ENCODE data around the gene CYP3A4.
"Not testable (repeated sequence)": the region's sequence is repeated elsewhere in the genome, so short reads cannot be mapped to it uniquely, and the experiment has no call there.

The CYP3A4 gene

GRCh38 chr7:99798972-99799371 is 15.0 kb upstream of the CYP3A4 start:
- Histone ChIP-seq H3K79me2 (ENCODE audit: control insufficient read depth, low read length) (no peaks in the 10 kb centered on the region), H3K9me3 (ENCODE audit: control insufficient read depth, insufficient read depth, low read length) (no peaks in the 10 kb centered on the region), H3K27ac (ENCODE audit: low read depth, low read length) (no peak overlapping the region), H4K20me1 (ENCODE audit: control insufficient read depth, insufficient read depth, low read depth, low read length) (no peaks in the 10 kb centered on the region), H3K4me3 (ENCODE audit: low read length) (no peak overlapping the region), H3K9me2 (replicated peaks; ENCODE audit: control insufficient read depth, low read length) (no peaks in the 10 kb centered on the region), H3K36me3 (ENCODE audit: control insufficient read depth, low read length) (no peaks in the 10 kb centered on the region), H3F3A (ENCODE audit: control insufficient read depth, insufficient read depth) (no peaks in the 10 kb centered on the region), H3K4me2 (ENCODE audit: low read length) (no peak overlapping the region), H3K4me1 (ENCODE audit: control insufficient read depth, low read length) (no peaks in the 10 kb centered on the region), H3K27me3 (ENCODE audit: control insufficient read depth, low read length) (0 out of 2 replicates have a peak, but pooled peaks cover 3% of the 10 kb centered on the region)
- TF ChIP-seq EZH2phosphoT487 (IDR thresholded peaks at IDR 0.05; ENCODE audit: borderline replicate concordance, low read length) = no peak
- TF ChIP-seq CTCF (IDR thresholded peaks at IDR 0.05; ENCODE audit: low read depth, low read length, poor library complexity, severe bottlenecking) = no peak

GRCh38 chr7:99795864-99796263 is 11.9 kb upstream of the CYP3A4 start:
- H3K9me2 ChIP-seq (replicated peaks; ENCODE audit: control insufficient read depth, low read length); H3K4me3 ChIP-seq (ENCODE audit: low read length); H3K9me3 ChIP-seq (ENCODE audit: control insufficient read depth, insufficient read depth, low read length); H4K20me1 ChIP-seq (ENCODE audit: control insufficient read depth, insufficient read depth, low read depth, low read length); H3K27me3 ChIP-seq (ENCODE audit: control insufficient read depth, low read length); H3K79me2 ChIP-seq (ENCODE audit: control insufficient read depth, low read length); H3K4me1 ChIP-seq (ENCODE audit: control insufficient read depth, low read length); H3K27ac ChIP-seq (ENCODE audit: low read depth, low read length); H3F3A ChIP-seq (ENCODE audit: control insufficient read depth, insufficient read depth); H3K4me2 ChIP-seq (ENCODE audit: low read length); H3K36me3 ChIP-seq (ENCODE audit: control insufficient read depth, low read length): not testable (repeated sequence)

- Histone ChIP-seq H3K4me3 (ENCODE audit: low read length) (no peak overlapping the region), H3K79me2 (ENCODE audit: control insufficient read depth, low read length) (no peaks in the 10 kb centered on the region), H3K4me1 (ENCODE audit: control insufficient read depth, low read length) (no peaks in the 10 kb centered on the region), H3K9me3 (ENCODE audit: control insufficient read depth, insufficient read depth, low read length) (no peaks in the 10 kb centered on the region), H3K4me2 (ENCODE audit: low read length) (no peak overlapping the region), H3F3A (ENCODE audit: control insufficient read depth, insufficient read depth) (no peaks in the 10 kb centered on the region), H3K27me3 (ENCODE audit: control insufficient read depth, low read length) (peaks cover 8% of the 10 kb centered on the region; the same call in 1 of the 2 replicates), H4K20me1 (ENCODE audit: control insufficient read depth, insufficient read depth, low read depth, low read length) (no peaks in the 10 kb centered on the region), H3K27ac (ENCODE audit: low read depth, low read length) (no peak overlapping the region), H3K36me3 (ENCODE audit: control insufficient read depth, low read length) (no peaks in the 10 kb centered on the region), H3K9me2 (replicated peaks; ENCODE audit: control insufficient read depth, low read length) (no peaks in the 10 kb centered on the region)
- TF ChIP-seq EZH2phosphoT487 (IDR thresholded peaks at IDR 0.05; ENCODE audit: borderline replicate concordance, low read length) = no peak
- TF ChIP-seq CTCF (IDR thresholded peaks at IDR 0.05; ENCODE audit: low read depth, low read length, poor library complexity, severe bottlenecking) = no peak
These were observed 10.9 kb upstream of the CYP3A4 start for GRCh38 chr7:99794585-99795502.

GRCh38 chr7:99793443-99793842 is 9.5 kb upstream of the CYP3A4 start:
- H3K27ac ChIP-seq (ENCODE audit: low read depth, low read length) = no peak overlapping the region
- no peak overlapping the region for H3K4me2 ChIP-seq (ENCODE audit: low read length)

More at GRCh38 chr7:99793443-99793842, 9.5 kb upstream of the CYP3A4 start:
- no peaks in the 10 kb centered on the region for H3K9me3 ChIP-seq (ENCODE audit: control insufficient read depth, insufficient read depth, low read length)
- no peaks in the 10 kb centered on the region for H3K36me3 ChIP-seq (ENCODE audit: control insufficient read depth, low read length)
- no peaks in the 10 kb centered on the region for H3F3A ChIP-seq (ENCODE audit: control insufficient read depth, insufficient read depth)
- no peak overlapping the region for H3K4me3 ChIP-seq (ENCODE audit: low read length)
- H4K20me1 ChIP-seq (ENCODE audit: control insufficient read depth, insufficient read depth, low read depth, low read length) = no peaks in the 10 kb centered on the region
- no peaks in the 10 kb centered on the region for H3K9me2 ChIP-seq (replicated peaks; ENCODE audit: control insufficient read depth, low read length)
- no peaks in the 10 kb centered on the region for H3K4me1 ChIP-seq (ENCODE audit: control insufficient read depth, low read length)
- no peak for TF ChIP-seq CTCF (IDR thresholded peaks at IDR 0.05; ENCODE audit: low read depth, low read length, poor library complexity, severe bottlenecking)
- no peak for TF ChIP-seq EZH2phosphoT487 (IDR thresholded peaks at IDR 0.05; ENCODE audit: borderline replicate concordance, low read length)
- no peaks in the 10 kb centered on the region for H3K79me2 ChIP-seq (ENCODE audit: control insufficient read depth, low read length)
- H3K27me3 ChIP-seq (ENCODE audit: control insufficient read depth, low read length) = peaks cover 8% of the 10 kb centered on the region; the same call in 1 of the 2 replicates
